GM18502 (cell line): ENCODE data around the gene SND1.

Experiments used
- ATAC-seq: cut with Tn5 transposase; IDR thresholded peaks from one replicate; pipeline ENCODE4 v1.9.1; 2021; ENCODE audit warnings: mild to moderate bottlenecking; ENCODE audit not compliant: unreplicated experiment, poor library complexity

The SND1 gene

GRCh38 chr7:127682140-127682539 is 30.1 kb downstream of the SND1 start:
- no peak for ATAC-seq

DNA sequence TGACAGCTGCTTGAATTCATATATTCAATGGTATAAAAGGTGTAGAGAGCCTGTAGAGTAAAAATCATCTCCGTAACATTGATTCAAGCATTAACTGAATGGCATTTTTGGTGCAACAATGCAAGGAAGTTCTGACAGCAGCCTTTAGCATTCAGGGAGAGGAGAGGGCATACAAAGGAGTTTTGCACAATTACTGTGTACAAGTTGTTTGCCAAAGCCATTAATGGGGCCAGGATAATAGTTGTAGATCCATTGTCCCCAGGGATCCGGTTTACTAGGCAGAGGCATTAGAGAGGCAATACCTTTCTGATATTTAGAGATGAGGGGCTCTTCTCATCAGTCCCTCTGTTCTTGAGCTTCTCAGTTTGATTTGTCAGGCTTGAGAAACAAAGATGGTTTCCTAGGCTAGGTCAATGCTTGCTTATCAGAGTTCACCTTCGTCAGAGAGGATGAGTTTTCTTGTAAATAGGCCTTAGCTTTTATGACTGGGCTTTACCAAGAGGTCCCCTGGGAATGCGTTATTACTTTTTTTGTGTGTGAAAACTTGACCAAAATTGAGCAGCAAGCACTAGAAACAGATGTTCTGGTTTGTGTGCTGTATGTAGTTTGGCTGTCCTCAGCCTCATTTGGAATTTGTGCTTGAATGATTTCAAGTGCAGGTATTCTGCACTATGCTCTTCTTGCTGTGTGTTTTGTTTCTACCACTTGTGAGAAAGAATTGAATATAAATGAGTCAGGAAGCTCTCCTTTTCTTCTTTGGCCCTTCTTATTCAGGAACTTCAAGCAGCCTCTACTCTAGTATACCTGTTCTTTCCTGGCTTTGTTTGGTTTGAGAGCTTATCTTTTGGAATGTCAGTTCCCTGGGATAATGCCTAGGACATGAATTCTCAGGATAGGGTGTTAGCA is 32.0 kb downstream of the SND1 start:
- ATAC-seq: peak; percentile 76

GRCh38 chr7:127689194-127689772 is 37.3 kb downstream of the SND1 start:
- ATAC-seq: no peak

DNA sequence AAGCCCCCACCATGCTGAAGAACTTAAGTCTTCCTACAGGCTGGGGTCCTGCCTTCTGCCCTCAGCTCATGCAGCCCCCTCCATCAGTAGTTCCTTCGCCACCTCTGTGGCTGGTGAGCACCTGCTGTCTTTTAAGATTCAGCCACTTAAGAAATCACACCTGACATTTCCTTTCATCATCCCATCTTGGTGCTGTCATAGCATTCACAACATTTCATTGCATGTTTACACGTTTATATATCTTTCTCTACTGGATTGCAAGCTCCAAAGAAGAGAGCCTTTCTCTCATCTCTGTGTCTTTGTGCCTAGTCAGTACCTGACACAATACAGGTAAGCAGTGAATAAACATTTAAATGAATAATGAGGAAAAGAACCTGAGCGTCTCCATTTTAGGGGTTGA is 38.3 kb downstream of the SND1 start:
- ATAC-seq: no peak

GRCh38 chr7:127690806-127691205 is 38.8 kb downstream of the SND1 start:
- no peak for ATAC-seq

DNA sequence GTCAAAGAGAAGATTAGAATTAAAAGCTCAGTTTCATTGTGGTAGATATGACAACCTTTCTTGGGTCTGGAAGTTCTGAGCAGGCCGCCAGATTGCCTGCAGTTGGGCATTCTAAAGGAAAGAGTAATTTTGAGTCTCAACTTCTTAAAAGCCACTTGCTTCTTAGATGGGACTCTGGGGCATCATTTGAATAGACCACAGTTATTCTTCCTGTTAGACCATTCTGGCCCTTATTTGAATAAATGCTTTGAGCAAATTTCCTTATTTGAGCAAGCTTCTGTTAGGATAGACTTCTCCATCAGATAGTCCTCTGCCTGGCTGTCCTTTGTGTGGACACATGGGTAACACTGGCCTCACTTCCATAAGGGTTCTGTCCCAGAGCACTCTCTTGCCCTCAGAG is 40.2 kb downstream of the SND1 start:
- no peak for ATAC-seq

DNA sequence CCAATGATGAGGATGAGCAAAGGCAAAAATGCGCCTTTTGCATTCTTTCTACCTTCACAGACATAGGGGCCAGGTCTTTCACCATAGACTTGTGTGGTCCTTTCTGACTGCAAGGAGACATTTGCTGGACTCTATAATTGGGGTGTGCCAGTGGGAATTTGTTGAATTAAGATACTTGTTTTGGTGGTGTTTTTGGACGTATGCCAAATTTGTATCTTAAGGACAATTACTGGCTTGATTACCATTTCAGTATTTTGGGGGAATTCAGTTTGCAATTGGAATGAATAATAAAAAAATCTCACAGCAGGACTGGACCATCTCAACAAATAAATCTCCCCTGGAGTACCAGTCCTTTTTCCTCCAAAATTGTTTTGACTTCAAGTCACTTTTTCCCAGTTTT is 47.9 kb downstream of the SND1 start:
- no peak for ATAC-seq

GRCh38 chr7:127702052-127702652 is 50.2 kb downstream of the SND1 start:
- ATAC-seq: no peak

- ATAC-seq: no peak
Observed at GRCh38 chr7:127702938-127703337, 50.9 kb downstream of the SND1 start.

- ATAC-seq: no peak
Observed at GRCh38 chr7:127704211-127704610, 52.2 kb downstream of the SND1 start.

DNA sequence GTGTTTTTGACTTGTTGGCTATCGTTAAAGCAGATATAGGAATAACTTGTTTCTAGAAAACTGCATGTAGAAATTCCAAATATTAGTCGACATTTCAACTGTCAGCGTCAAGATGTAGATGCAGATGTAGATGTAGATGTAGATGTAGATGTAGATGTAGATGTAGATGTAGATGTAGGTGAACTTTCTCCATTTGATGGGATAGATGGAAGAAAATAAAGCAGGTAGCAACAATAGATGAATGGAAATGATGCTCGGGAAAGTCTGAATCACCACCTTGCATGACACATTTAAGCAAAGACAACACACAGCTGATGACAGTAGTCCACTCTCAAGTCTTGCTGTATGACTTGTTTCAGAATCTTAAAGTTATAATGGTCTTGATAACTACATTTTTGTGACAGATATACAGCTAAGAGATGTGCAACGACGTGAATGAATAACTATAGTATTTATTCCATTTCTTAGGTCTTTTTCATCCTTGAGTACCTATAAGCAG is 53.5 kb downstream of the SND1 start:
- ATAC-seq: no peak

- ATAC-seq: no peak
Observed at GRCh38 chr7:127706766-127707165, 54.8 kb downstream of the SND1 start.

- ATAC-seq: no peak
Observed at GRCh38 chr7:127708201-127708600, 56.2 kb downstream of the SND1 start.

DNA sequence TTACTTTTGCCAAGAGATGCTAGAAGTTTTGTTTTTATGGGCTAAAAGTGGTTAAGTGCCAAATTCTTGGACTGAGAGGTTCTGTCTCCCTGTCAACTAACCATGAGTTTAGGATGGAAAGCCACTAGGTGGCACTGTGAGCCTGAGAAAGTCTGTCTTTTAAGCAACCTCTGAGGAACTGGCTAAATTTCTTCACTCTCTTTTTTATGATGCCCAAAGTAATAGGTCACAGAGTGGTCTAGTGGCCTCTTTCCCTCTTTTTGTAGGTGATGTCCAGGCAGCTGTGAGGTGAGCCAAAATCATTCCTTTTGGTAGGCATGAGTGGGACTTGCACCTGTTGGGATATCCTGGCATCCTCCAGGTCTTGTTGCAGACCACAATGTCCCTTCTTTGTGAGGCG is 56.8 kb downstream of the SND1 start:
- peak; percentile 63 for ATAC-seq

- ATAC-seq: no peak
Observed at GRCh38 chr7:127710635-127711034, 58.6 kb downstream of the SND1 start.

GRCh38 chr7:127711872-127712271 is 59.9 kb downstream of the SND1 start:
- ATAC-seq: no peak

DNA sequence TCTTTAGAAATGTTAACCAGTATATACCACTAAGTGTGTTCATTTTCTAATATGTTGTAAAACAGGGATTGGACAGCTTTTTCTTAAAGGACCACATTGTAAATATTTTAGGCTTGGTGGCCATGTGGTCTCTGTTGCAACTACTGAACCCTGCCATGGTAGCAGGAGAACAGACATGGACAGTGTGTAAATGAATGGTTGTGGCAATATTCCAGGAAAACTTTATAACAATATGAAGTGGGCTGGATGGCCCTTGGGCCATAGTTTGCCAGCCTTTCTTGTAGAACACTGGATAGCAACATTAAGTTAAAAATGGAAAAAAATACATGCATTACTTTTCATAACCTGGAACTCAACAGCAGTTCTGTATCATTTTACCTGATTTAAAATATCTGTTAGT is 61.0 kb downstream of the SND1 start:
- no peak for ATAC-seq

DNA sequence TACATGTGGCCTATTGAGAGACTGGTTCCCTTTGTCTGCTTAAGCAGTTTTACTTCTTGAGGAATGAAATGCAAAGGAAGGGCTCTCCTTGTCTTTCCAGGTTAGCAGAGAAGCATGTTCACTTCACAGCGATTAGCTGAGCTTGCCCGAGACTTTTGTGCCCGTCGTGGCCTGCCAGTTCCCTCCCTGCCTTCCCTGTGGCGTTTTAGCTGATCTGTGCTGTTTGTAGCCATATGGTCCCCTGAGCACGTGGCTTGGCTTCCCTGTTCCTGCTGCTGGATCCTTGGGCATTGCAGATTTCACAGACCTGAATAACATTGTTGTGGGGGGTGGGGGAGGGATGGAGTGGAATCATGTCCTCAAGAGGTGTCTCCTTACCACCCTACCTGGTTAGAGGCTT is 61.8 kb downstream of the SND1 start:
- no peak for ATAC-seq

DNA sequence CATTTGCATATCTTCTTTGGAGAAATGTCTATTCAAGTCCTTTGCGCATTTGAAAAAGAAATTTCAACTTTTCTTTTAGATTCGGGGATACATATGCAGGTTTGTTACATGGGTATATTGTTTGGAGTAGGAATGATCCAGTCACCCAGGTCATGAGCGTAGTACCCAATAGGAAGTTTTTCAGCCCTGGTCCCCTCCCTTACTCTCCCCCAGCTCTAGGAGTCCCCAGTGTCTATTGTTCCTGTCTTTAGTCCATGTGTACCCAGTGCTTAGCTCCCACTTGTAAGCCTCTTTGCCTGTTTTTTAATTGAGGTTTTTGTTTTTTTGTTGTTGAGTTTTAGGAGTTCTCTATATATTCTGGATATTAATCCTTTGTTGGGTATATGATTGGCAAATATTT is 63.3 kb downstream of the SND1 start:
- no peak for ATAC-seq

DNA sequence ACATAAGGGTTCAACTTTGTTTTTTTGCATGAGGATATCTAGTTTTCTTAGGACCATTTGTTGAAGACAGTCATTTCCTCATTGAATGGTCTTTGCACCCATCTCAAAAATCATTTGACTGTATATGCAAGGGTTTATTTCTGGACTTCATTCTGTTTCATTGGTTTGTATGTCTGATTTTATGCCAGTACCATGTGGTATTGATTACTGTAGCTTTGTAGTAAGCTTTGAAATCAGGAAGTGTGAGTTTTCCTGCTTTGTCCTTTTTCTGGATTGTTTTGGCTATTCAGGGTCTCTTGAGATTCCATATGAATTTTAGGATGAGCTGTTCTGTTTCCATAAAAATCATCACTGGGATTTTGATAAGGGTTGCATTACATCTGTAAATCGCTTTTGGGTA is 63.9 kb downstream of the SND1 start:
- ATAC-seq: no peak
